ENCODE data around the gene RAD51B.
"Not testable (repeated sequence)": the region's sequence is repeated elsewhere in the genome, so short reads cannot be mapped to it uniquely, and the experiment has no call there.

RAD51B gene

GRCh38 chr14:68418174-68419118 is 598.9 kb downstream of the RAD51B start:
- no peak for DNase-seq (ENCODE audit: extremely low spot score, insufficient read length, low read depth)
- FAIRE-seq: no peak

- no peak for DNase-seq (ENCODE audit: extremely low spot score, insufficient read length, low read depth)
- no peak for FAIRE-seq
Observed at GRCh38 chr14:68420350-68420749, 600.8 kb downstream of the RAD51B start.

GRCh38 chr14:68421116-68421515 is 601.5 kb downstream of the RAD51B start:
- FAIRE-seq: no peak
- no peak for DNase-seq (ENCODE audit: extremely low spot score, insufficient read length, low read depth)

GRCh38 chr14:68423686-68424085 is 604.1 kb downstream of the RAD51B start:
- no peak for FAIRE-seq
- no peak for DNase-seq (ENCODE audit: extremely low spot score, insufficient read length, low read depth)

GRCh38 chr14:68424443-68425172 is 605.0 kb downstream of the RAD51B start:
- DNase-seq (ENCODE audit: extremely low spot score, insufficient read length, low read depth) (no peak), FAIRE-seq (no peak)

- FAIRE-seq: no peak
- DNase-seq (ENCODE audit: extremely low spot score, insufficient read length, low read depth): no peak
Observed at GRCh38 chr14:68426661-68427549, 607.3 kb downstream of the RAD51B start.

- FAIRE-seq (no peak), DNase-seq (ENCODE audit: extremely low spot score, insufficient read length, low read depth) (no peak)
Observed at GRCh38 chr14:68427550-68427890, 607.9 kb downstream of the RAD51B start.

GRCh38 chr14:68428900-68429299 is 609.3 kb downstream of the RAD51B start:
- FAIRE-seq: not testable (repeated sequence)

GRCh38 chr14:68434173-68434572 is 614.6 kb downstream of the RAD51B start:
- not testable (repeated sequence) for DNase-seq (ENCODE audit: extremely low spot score, insufficient read length, low read depth); FAIRE-seq

More at GRCh38 chr14:68428900-68429299, 609.3 kb downstream of the RAD51B start:
- DNase-seq (ENCODE audit: extremely low spot score, insufficient read length, low read depth): not testable (repeated sequence)

GRCh38 chr14:68435631-68436030 is 616.1 kb downstream of the RAD51B start:
- not testable (repeated sequence) for FAIRE-seq; DNase-seq (ENCODE audit: extremely low spot score, insufficient read length, low read depth)

GRCh38 chr14:68439676-68440075 is 620.1 kb downstream of the RAD51B start:
- FAIRE-seq (no peak), DNase-seq (ENCODE audit: extremely low spot score, insufficient read length, low read depth) (no peak)

GRCh38 chr14:68440820-68441219 is 621.2 kb downstream of the RAD51B start:
- DNase-seq (ENCODE audit: extremely low spot score, insufficient read length, low read depth) (no peak), FAIRE-seq (no peak)

- DNase-seq (ENCODE audit: extremely low spot score, insufficient read length, low read depth): no peak
- no peak for FAIRE-seq
Observed at GRCh38 chr14:68441542-68441941, 622.0 kb downstream of the RAD51B start.

- DNase-seq (ENCODE audit: extremely low spot score, insufficient read length, low read depth) (no peak), FAIRE-seq (no peak)
Observed at GRCh38 chr14:68442828-68443629, 623.5 kb downstream of the RAD51B start.

- FAIRE-seq (no peak), DNase-seq (ENCODE audit: extremely low spot score, insufficient read length, low read depth) (no peak)
Observed at GRCh38 chr14:68444449-68445168, 625.0 kb downstream of the RAD51B start.

- DNase-seq (ENCODE audit: extremely low spot score, insufficient read length, low read depth) (no peak), FAIRE-seq (no peak)
Observed at GRCh38 chr14:68446243-68447040, 626.9 kb downstream of the RAD51B start.

GRCh38 chr14:68447581-68448251 is 628.1 kb downstream of the RAD51B start:
- FAIRE-seq: peak; percentile 81
- no peak for DNase-seq (ENCODE audit: extremely low spot score, insufficient read length, low read depth)

Data from GM18507 (cell line).